ENCODE measurements around the gene CHURC1.

The CHURC1 gene

DNA sequence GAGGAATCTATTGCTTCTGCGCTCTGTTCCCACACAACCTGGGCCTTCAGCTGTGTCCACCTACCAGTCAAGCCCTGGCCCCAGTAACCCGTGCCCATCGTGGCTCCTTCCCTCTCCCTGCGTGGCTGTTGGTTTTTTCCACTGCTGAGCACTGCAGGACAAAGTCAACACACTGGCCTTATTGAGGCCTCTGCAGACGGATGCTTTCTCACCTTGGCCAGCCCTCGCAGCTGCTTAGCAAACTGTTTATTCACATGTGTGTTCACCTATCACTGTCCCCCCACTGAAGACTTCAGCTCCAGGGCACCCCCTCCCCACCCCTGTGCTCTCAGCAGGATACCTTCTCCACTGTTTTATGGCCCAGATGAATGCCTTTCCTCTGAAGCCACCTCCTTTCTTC lies 41.0 kb downstream of the CHURC1 start:
- DNase-seq (ENCODE audit: low read depth in 3 of 3, low spot score in 1 of 3) = no peak

DNA sequence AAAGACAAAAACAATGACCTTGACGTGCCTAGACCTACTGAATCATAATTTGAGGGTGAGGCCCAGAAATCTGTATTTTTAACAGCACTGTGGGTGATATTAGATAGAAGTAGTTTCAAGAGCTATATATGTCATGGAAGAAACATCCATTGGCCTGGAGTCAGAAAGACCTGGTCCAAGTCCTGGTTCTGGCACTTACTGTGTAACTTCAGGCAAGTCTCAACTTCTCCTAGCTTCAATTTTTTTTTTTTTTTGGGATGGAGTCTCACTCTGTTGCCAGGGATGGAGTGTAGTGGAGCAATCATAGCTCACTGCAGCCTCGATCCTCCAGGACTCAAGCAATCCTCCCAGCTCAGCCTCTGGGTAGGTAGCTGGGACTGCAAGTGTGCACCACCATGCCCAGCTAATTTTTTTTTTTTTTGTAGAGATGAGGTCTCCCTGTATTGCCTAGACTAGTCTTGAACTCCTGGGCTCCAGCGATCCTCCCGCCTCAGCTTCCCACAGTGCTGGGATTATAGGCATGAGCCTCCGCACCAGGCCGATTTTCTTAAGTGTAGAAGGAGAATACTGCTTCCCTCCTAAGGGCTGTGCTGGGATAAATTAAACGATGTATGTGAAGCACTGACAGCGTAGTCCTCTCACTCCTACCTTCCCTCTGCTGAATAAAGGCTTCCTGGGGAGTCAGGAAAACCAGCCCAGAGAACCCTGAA lies 42.6 kb downstream of the CHURC1 start:
- DNase-seq (ENCODE audit: low read depth in 3 of 3, low spot score in 1 of 3) = no peak

- no peak for DNase-seq (ENCODE audit: low read depth in 3 of 3, low spot score in 1 of 3)
Observed at GRCh38 chr14:64958201-64958600, 43.9 kb downstream of the CHURC1 start.

GRCh38 chr14:64958743-64959142 lies 44.5 kb downstream of the CHURC1 start:
- no peak for DNase-seq (ENCODE audit: low read depth in 3 of 3, low spot score in 1 of 3)

DNA sequence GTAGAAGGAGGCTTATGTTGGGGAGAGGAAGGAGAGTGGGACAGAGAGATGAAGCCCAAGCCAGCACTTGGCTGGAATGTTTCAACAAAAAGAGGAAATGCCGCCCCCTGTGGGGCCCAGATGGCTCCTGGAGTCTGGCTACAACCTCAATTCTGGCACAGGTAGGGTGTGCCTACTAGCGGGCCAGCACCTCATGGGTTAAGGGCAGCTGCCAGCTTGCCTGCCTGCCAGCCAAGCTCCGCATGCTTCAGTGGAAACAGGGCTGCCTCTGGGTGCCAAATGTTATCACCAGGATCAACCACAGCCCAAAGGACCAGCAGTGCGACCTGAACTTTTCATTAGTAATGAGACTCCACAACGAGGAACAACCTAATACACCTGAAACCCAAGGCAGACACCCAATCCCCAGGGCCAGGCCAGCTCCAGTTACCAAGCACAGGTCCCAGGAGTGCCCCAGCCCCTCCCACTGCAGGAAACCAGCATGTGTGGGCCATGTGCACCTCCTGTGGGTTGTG lies 46.6 kb downstream of the CHURC1 start:
- no peak for DNase-seq (ENCODE audit: low read depth in 3 of 3, low spot score in 1 of 3)

DNA sequence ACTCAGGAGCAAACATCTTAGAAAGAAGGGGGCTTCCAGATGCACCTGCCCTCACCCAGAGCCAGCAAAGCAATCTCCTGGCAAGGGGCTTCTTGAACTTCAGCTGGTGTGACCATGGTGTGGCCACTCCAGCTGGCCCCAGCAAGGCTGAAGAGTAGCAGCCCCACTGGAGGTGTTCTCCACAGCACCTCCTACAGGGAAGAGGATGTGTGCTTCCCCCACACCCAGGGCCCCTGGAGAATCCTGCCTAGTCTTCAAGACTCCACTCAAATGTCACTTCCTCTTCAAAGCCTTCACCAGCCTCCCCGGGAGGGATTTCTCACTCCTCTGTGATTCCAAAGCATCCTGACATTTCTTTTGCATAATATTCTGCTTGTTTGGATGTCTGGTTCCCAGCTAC lies 49.4 kb downstream of the CHURC1 start:
- no peak for DNase-seq (ENCODE audit: low read depth in 3 of 3, low spot score in 1 of 3)

DNA sequence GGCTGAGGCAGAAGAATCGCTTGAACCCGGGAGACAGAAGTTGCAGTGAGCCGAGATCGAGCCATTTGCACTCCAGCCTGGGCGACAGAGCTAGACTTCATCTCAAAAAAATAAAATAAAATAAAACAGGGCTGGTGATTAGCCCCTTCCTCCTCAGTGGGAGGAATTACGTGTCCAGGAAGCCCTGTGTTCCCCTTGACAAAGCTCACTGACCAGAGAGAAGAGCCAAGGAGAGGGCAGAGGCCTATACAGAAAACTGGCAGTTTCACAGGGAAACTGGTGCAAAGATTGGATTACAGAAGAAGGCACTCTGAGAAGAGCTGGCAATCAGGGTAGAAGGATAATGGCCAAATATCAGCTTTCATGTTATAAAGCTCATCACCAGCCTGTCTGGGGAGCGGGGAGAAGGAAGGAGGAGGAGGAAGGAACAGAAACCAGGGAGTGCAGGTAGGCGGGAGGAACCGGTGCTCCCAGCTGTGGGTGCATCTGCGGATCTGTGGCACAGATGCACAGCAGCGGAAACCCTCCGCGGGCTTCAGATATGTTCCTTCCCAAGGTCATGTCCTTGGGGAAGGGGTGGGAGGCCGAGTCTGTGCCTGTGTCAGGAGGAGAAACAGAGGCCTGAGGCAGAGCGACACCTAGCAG lies 51.2 kb downstream of the CHURC1 start:
- DNase-seq (ENCODE audit: low read depth in 3 of 3, low spot score in 1 of 3) = no peak

GRCh38 chr14:64966976-64967375 lies 52.7 kb downstream of the CHURC1 start:
- no peak for DNase-seq (ENCODE audit: low read depth in 3 of 3, low spot score in 1 of 3)

- DNase-seq (ENCODE audit: low read depth in 3 of 3, low spot score in 1 of 3) = no peak
Observed at GRCh38 chr14:64968167-64968566, 53.9 kb downstream of the CHURC1 start.

DNA sequence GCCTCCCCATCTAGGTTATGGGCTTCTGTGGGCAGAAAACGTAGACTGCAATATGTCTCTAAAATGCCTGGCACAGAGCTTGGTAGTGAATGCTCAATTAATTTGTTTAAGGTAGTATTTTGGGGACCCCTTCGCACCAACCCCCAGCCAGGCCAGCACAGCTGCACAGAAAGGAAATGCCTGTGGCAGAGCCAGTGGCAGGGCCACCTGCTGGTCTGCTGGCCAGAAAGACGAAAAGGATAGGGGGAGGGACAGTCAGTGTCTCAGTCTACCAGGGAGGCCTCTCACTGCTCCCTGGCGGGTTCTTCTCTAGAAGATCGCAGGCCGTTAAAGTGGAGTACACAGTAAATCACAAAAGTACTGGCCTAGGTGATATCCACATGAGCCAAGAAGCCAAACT lies 54.4 kb downstream of the CHURC1 start:
- DNase-seq (ENCODE audit: low read depth in 3 of 3, low spot score in 1 of 3) = no peak

DNA sequence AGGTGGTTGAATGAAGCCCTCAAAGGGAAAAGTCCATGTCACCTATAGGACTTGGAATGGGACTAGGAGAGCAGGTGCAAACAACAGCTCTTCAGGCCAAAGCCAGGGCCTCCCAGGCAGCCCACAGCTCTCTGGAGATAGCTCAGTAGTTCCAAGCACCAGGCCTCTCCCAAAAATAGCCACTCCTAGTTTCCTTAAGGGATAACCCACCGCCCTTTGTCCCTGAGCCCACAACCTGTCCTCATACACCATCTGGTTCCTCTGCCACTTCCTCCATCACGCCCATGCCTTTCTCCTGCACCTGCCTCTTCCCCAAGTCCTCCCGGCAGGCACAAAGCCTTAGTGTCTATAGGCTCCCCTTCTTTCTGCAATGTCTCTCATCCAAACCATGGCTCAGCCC lies 55.8 kb downstream of the CHURC1 start:
- DNase-seq (ENCODE audit: low read depth in 3 of 3, low spot score in 1 of 3) = no peak

DNA sequence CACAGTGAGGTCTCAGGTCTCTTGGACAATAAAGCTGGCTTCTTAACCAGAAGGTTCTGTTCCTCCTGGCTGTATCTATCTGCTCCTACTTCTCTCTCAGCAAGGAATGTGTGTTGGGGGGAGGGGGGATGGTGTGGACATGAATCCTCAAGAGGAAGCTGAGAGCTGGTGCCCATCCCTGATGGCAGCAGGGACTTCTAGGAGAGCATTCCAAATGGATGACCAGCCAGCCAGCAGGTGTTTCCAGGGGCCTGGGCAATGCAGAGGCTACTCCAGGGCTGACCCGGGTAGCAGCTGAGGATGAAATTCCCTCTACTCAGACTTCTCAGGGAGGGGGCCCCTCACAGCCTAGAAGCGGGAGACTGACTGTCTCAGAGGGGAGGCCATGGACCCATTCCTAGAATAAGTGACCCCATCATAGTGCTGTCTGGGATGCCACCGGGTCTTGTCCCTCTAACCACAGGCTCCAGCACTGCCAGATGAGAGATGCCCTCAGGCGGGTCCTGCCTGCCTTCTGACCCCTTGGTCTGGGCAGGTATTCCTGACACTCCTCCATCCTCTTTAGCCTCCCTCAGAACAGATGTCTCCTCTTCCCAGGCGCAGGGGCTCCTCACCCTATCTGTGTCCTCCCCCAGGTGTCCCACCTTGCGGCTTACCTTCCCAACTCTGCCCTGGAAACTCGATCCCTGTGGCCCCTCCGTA lies 56.7 kb downstream of the CHURC1 start:
- DNase-seq (ENCODE audit: low read depth in 3 of 3, low spot score in 1 of 3) = no peak

GRCh38 chr14:64971491-64971942 lies 57.3 kb downstream of the CHURC1 start:
- no peak for DNase-seq (ENCODE audit: low read depth in 3 of 3, low spot score in 1 of 3)

- DNase-seq (ENCODE audit: low read depth in 3 of 3, low spot score in 1 of 3) = peak in 1 of 3 donors; percentile 17
Observed at GRCh38 chr14:64971943-64972791, 57.9 kb downstream of the CHURC1 start, which contains the start of gene RAB15. Gene RAB15, minus strand, starts transcription at chr14:64972336. Its CDS starts 260 bp downstream, at chr14:64972076.

DNA sequence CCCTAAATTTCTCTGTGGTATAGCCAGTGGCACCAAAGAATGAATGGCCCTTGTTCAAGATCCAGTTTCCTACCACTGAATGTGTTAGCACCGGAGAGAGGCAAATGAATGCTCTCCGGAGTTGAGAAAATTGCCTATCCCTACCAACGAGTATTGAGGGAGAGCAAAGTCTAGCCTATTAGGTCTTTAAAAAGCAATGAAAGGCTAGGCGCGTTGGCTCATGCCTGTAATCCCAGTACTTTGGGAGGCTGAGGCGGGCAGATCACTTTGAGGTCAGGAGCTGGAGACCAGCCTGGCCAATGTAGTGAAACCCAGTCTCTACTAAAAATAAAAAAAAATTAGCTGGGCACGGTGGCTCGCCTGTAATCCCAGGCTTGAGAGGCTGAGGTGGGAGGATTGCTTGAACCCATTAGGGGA lies 58.8 kb downstream of the CHURC1 start:
- no peak for DNase-seq (ENCODE audit: low read depth in 3 of 3, low spot score in 1 of 3)

- DNase-seq (ENCODE audit: low read depth in 3 of 3, low spot score in 1 of 3) = no peak
Observed at GRCh38 chr14:64973826-64974225, 59.6 kb downstream of the CHURC1 start.

DNA sequence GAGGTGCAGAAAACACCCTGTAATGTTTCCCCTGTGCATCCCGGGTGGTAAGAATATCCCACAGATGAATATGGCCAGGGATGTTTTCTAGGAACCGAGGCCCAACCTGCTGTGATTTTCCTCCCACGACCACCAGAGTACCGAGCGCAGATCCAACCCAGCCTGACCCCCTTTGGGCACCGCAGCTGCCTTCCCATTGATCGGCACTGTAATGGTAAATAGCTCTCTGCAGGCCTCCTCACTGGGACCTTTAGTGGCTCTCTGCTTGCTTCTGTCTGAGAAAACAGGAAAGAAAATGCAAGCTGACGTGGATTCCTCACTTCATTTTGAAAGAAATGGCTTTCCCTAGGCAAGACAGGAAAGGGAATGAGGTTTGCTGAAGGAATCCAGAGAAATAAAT lies 60.3 kb downstream of the CHURC1 start:
- DNase-seq (ENCODE audit: low read depth in 3 of 3, low spot score in 1 of 3) = no peak

DNA sequence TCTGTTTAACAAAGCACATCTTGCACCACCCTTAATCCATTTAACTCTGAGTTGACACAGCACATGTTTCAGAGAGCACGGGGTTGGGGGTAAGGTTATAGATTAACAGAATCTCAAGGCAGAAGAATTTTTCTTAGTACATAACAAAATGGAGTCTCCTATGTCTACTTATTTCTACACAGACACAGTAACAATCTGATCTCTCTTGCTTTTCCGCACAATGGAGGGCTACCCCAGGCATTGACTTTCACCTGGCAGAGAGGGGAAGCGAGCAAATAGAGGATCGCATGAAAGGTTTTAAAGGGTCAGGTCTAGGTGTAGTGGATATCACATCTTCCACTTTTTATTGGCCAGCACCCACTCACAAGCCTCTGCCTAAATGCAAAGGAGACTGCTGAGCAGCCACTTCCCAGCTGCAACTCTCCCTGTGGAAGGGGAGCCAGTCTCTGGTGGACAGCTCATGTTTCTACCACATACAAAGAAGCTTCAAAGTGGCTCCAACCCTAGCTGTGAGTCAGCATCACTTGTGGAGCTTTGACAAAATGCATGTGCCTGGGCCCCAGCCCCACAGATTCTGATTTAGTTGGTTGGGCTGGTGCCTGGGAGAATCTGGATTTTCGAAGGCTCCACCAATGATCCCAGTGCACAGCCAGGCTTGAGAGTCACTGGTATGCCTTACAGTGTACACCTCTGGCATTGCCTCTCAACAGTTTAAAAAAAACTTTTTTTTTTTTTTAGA lies 65.2 kb downstream of the CHURC1 start:
- DNase-seq (ENCODE audit: low read depth in 3 of 3, low spot score in 1 of 3) = no peak

GRCh38 chr14:64983439-64984310 lies 69.4 kb downstream of the CHURC1 start:
- DNase-seq (ENCODE audit: low read depth in 3 of 3, low spot score in 1 of 3) = no peak
